Measurements from ENCODE around the gene IL17REL.

- TF ChIP-seq POLR2AphosphoS5 (IDR thresholded peaks at IDR 0.05; ENCODE audit: low read depth, low read length) (no peak), POLR2A (IDR thresholded peaks at IDR 0.05; ENCODE audit: low read depth, low read length) (no peak), PAX5 (IDR thresholded peaks at IDR 0.05; ENCODE audit: insufficient read depth, low read length, severe bottlenecking) (no peak), POU2F2 (IDR thresholded peaks at IDR 0.05; ENCODE audit: low read depth, low read length) (no peak), TAF1 (IDR thresholded peaks at IDR 0.05; ENCODE audit: low read depth, low read length) (no peak), SPI1 (IDR thresholded peaks at IDR 0.05; ENCODE audit: low read depth, low read length) (no peak)
Observed at GRCh38 chr22:49975543-49976389, 36.8 kb downstream of the IL17REL start.
